ENCODE measurements around the gene UBE2H.
"Not testable (repeated sequence)": the region's sequence is repeated elsewhere in the genome, so short reads cannot be mapped to it uniquely, and the experiment has no call there.

Gene UBE2H

DNA sequence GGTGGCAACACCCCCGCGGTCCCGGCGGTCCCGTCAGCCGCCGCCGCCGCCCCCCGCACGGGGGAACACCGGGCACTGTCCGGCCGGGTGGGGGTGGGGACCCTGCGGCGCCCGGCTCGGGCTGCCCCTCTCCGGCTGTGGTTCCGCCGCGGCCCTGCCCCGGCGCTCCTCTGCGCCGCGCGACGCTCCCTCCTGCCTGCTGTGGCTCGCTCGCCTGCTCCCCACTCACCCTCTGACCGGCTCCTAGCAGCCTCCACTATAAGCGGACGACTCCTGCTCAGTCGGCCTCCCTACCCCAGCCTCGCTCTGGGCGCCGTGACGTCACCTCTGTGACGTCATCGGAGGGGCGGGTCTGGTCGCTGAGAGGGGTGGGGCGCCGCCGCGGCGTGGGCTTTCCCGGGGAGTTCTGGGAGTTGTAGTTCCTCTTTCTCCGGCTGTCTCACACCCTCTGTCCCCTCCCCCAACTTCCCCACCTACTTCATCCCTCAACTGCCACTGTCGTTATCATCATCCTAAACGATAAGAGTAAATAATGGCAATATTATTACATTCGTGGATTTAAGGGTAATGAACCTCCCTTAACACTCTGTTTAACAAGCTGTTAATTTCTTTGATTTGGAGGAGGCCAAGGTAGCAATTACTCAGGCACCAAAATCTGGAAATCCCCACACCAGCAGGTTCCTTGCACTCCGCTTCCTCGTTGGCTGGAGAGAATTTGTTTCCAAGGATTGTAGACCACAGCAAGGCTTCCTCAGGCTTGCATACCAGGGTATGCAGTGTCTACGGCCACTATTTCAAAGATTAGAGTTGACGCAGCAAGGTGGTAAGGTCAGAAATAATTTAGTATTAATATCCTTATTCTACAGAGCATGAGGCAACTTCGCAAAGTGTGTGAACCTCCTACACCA, at the start of gene UBE2H:
UBE2H (minus strand) TSS at position 308 of the 908 bp plus-strand sequence. CDS start 405 bp downstream, outside the sequence.
- peak; percentile 94 to 95 (median 95) for DNase-seq

DNA sequence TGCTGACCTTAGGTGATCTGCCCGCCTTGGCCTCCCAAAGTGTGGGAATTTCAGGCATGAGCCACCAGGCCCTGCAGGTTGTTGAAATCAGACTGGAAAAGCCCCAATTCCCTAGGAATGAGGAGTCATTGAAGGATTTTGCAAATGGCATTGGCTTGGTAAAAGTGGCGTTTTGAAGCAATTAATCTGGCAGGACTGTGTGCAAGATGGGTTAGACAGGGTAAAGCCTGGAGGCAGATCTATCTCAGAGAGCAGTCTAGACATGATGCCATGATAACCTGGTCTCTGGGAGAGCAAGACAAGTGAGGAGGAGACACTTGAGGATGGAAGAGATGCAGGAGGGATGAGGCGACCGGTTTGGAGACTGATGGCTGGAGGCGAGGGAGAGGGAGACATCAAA, 45.7 kb upstream of the UBE2H start:
- no peak for DNase-seq

DNA sequence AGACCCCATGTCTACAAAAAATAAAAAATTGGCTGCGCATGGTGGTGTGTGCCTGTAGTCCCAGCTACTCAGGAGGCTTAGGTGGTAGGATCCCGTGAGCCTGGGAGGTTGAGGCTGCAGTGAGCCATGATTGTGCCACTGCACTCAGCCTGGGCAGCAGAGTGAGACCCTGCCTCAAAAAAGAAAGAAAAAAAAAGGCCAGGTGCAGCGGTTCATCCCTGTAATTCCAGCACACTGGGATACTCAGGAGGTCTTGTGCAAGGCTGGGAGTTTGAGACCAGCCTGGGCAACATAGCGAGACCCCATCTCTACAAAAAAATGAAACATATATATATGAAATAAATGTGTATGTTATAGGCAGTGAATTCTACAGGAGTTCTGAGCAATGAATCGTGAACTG, 44.5 kb upstream of the UBE2H start:
- DNase-seq = no peak

DNA sequence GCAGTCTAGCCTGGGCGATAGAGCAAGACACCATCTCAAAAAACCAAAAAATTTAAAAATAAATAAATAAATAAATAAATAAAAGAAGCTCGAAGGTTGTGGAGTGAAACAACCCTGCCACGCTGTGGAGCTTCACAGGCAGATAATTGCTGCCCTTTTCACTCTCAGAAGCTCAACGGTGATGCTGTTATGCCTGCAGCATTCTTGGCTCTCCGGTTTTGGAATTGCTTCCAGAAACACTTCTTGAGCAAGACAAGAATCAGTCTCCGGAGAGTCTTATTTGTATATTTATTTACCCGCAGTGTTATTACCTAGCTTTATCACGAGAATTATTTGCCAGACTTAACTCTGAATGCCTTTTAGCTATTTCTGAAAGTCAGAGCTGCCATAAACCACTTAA, 40.5 kb upstream of the UBE2H start:
- no peak for DNase-seq

DNA sequence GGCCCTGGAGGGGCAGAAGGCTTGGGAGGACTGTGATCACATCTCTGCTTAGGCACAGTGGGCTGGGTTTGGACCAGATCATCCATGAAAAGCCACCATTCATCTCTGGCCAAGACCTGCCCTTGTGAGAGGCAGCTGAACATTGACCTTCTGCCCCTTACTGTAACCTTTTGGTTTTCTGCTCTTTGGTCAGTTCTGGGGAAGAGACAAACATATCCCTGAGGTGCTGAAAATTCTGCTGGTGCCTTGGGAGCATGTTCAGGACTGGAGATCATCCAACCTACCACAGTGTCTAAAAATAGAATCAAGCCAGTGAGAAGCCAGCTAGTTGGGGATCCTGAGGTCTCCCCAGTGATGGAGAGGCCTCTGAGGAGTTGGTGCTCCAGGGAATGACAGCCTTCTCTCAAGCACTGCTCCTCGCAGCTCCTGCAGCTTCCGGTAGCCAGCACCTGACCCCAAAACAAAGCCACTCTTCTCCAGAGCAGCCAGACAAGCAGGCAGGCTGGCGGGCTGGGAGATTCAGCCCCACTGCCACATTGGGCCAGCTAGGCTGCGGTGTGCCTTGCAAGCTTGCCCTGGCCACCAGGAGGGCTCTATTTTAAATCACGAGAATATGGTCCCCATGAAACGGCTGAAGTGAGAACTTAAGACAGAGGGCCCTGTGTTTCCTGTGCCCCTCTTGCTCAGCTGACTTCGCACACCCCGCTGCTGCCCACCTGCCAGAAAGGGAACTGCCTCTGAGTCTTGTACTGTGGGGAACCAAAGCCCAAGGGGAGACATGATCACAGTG, 37.8 kb upstream of the UBE2H start:
- no peak for DNase-seq

DNA sequence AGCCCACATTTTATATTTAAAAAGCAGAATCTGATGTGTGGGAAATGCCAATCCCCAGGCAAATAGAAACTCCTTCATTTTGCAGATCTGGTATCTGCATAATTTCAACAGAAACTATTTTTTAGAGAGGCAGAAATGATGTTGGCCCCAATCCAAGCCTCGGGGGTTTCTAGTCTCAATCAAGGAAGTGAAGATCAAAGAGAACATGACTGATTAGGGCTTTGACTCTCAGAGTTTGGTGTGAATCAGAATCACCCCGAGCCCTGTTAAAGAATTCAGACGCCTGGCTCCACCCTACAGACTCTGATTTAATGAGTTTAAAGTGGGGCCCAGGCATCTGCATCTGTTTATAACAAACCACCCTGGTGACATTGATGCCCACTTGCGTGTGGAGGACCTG, 36.7 kb upstream of the UBE2H start:
- DNase-seq = no peak

DNA sequence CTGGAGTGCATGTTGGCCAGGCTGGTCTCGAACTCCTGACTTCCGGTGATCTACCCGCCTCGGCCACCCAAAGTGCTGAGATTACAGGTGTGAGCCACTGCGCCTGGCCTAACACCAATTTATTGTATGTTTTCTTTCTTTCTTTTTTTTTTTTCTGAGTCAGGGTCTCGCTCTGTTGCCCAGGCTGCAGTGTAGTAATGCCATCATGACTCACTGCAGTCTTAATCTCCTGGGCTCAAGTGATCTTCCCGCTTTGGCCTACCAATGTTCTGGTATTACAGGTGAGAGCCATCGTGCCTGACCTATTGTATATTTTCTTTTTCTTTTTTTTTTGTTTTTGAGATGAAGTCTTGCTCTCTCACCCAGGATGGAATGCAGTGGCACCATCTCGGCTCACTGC, 33.8 kb upstream of the UBE2H start:
- no peak for DNase-seq

DNA sequence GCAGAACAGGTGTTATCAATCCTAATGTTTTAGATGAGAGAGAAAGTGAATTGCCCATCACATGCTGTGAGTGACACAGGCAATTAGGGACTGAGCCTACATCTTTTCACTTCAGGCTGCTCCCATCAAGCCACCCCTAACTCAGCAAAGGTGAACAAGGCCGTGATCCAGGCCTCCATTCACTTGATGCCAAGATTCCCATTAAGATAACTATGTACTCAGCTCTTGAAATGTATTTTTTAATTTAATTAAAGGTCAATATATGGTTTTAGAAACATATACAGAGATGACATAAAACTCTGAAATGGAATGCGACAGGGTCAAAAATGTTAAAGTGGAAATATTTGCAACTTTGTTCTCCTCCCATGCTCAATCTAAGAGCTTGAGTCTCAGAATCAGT, 27.9 kb upstream of the UBE2H start:
- DNase-seq = no peak

DNA sequence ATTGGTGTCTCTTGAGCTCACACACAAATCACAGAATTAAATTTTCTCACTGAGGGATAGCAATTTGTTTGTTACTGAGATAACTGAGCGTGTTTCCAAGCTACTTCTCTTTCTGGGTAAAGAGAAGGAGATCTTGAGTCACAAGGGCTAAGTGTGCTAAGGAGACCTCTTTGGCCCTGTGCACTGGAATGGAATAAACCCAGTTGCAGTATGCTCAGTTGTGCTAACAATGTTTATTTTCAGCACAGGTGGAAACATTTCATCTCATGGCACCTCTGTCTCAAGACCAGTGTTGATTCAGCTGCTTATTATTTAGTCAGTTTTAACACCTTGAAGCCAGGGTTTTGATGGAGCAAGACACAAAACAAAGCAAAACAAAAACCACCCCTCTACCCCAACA, 22.5 kb upstream of the UBE2H start:
- DNase-seq = peak in 2 of 3 experiments; percentile 11 to 69

DNA sequence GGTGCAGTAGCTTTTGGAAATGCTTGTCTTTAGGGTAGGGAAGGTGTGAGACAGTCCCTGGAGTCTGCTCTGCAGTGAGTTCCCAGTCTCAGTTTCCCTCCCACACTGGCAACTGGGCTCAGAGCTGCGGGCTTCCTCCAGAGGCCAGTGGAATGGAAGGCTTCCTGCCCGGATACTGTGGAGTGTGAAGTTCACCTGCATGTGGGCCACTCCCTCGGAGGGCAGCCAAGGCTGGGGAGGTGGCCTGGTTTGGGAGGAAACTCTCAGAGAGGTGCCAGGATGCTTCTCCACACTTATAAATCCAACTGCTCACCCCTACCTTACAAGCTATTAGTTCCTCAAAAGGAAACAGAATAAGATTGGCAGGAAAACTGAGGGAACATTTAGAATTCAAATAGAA, 18.1 kb upstream of the UBE2H start:
- no peak for DNase-seq

DNA sequence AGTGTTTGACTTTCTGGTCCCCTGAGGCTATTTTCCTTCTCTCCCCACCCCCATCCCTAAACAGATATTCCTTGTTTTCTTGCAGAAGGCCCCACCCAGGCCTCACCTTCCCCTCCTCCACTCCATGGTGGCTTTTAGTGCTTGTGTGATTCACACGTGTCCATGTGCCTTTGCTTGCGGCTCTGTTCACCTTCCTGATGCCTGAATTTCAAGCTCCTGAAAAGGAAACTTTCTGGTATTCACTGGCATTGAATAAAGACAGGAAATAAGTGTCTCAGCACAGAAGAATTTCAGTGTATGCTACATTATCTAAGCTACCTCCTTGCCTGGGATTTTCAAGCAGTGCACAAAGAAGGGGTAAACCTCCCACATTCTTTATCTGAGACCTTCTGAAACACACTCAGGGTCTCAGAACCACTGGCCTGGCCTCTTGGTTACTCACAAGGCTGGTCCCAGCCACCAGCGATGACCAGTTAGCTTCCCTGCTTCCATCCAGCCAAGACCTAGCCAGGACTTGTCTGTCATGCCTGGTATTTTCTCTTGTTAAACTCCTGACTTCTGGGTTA, 17.2 kb upstream of the UBE2H start:
- DNase-seq = peak in 2 of 3 experiments; percentile 16 to 55

DNA sequence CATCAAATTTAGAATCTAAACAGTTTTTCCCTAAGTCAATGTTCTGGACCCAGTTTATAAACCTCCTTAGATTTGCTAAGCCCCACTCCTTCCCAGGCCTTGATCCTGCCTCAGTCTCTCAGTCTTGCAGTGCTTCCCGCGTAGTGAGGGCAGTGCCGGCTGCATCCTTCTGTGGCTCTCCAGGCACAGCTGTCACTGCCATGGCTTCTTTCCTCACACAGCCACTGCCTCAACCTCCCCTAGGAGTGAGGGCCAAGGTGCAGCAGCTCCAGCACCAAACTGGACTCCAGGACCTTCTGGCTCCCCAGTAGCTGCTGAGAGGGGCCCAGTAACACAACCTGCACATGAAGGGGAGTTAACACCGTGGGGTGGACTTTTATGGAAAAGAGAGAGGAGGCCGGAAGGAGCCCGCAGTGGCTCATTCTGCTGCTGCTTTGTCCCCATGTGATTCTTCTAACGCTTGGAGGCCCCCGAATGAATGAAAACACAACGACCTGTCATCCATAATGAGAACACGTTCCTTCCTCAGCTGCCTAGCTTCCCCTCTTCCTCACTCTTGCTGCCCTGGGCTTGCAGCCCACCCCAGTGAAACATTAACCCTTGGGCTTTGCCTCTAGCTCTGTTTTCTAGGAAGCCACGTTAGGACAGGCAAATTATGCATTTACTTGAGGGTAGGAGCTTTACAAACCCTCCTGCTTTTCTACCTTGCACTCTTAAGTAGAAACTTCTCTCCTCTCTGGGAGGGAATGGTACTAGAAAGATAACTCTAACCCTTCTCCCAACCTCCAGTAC, 16.0 kb upstream of the UBE2H start:
- no peak for DNase-seq

DNA sequence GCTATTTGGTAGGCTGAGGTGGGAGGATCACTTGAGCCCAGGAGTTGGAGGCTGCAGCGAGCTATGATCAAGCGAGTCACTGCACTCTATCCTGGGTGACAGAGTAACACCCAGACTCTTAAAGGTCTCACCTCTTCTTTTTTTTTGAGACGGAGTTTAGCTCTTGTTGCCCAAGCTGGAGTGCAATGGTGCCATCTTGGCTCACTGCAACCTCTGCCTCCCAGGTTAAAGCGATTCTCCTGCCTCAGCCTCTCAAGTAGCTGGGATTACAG, 7.4 kb upstream of the UBE2H start:
- DNase-seq = not testable (repeated sequence)

DNA sequence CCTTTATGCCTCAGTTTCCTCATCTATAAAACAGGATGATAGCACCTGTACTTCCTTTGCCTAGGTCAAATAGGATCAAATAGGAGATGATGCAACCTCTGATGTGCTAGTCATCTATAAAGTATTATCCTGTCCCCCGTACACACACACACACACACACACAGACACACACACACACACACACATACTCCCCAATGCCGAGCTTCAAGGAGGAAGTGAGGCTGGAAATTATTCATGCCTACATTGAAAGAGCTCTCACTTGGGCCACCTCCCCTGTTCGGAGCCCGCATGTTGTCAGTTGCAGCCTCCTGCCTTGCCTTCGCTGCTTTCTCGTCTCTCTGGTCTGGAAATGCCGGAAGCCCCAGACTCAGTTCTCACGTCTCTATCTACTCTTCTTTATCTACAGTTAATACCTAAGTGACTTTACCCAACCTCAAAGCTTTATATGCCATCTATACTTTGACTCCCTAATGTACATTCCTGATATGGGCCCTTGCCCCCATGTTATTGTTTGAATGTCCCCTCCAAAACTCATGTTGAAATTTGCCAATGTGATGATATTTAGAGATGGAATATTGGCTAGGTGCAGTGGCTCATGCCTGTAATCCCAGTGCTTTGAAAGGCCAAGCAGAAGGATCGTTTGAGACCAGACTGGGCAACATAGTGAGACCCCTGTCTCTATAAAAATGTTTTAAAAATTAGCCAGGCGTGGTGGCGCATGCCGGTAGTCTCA, 6.9 kb upstream of the UBE2H start:
- no peak for DNase-seq

DNA sequence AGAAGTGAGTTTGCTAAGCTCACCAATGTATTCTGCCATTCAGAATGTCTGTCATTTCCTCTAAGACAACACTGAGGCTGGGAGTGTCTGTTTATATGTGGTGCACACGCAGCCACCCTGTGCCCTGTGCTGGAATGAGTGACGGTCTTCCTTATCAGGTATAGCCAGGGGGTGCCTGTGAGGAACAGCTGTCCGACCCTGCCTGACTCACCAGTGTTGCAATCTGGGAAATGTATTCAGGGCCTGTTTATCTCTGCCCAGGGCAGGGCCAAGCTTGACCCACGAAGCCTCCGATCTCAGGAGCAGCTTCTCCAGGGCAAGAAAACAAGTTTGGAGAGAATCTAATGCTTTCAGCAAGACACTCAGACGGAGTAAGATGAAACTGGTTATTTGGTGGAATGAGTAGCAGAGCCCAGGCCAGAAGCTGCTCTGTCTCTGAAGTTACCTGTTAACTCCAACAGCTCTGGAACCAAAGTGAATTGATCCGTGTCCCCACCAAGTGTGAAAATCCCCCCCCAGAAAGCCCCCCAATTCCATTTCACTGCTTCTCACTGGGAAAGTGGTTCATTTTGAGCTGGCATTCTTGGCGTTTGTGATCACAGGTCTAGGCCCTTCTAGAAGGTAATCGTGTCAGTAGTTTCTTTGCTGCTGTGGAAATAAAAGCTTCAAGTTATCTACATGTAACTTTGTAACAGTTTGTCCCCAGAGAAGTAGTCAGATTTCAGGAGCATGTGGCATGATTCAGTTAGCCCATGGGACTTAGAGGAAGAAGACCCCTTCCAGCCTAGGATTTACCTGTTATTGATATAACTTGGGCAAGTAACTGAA, 6.1 kb upstream of the UBE2H start:
- no peak for DNase-seq

DNA sequence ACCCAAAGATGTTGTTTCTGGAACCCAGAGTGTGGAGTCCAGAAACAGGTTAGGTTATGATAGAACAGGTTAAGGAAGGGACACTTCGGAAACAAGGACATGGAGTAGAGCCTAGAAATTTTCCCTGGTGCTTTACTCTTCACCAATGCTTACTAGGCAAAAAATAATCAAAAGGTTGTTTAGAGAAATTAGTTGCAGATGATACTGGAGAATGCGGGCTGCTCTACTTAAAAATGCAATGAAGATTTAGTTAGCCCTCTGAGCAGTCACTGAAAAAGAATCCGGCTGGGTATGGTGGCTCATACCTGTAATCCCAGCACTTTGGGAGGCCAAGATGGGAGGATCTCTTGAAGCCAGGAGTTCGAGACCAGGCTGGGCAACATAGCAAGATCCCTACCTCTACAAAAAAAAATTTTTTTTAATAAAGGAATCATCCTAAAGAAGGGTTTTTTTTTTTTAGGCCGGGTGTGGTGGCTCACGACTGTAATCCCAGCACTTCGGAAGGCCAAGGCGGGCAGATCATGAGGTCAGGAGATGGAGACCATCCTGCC, 3.3 kb upstream of the UBE2H start:
- no peak for DNase-seq

DNA sequence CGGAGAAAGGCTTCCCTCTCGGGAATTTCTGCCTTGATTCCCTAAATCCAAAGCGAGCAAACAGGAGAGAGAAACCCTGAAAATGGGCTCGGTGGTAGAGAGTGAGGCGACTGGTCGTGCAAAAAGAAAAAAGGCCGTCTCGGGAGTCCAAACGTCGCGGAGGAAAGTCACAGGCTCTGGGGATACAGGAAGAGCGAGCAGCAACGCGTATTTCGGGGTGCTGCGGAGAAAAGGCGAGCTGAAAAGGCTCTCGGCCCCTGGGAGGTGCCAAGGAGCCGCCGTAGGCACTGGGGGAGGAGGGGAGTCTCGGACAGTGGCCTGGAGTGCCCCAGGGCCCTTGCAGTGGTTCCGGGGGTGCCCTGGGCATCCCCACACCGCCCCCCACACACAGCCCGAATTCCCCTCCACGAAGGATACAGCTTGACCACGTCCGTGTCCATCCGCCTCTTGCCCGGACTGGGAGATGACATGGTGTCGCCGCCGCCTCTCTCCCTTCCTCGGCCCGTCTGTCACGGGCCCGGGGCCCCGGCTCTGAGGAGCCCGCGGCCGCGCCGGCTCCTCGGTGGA, 591 bp downstream of the UBE2H start:
- peak in 2 of 3 experiments; percentile 71 to 84 for DNase-seq

DNA sequence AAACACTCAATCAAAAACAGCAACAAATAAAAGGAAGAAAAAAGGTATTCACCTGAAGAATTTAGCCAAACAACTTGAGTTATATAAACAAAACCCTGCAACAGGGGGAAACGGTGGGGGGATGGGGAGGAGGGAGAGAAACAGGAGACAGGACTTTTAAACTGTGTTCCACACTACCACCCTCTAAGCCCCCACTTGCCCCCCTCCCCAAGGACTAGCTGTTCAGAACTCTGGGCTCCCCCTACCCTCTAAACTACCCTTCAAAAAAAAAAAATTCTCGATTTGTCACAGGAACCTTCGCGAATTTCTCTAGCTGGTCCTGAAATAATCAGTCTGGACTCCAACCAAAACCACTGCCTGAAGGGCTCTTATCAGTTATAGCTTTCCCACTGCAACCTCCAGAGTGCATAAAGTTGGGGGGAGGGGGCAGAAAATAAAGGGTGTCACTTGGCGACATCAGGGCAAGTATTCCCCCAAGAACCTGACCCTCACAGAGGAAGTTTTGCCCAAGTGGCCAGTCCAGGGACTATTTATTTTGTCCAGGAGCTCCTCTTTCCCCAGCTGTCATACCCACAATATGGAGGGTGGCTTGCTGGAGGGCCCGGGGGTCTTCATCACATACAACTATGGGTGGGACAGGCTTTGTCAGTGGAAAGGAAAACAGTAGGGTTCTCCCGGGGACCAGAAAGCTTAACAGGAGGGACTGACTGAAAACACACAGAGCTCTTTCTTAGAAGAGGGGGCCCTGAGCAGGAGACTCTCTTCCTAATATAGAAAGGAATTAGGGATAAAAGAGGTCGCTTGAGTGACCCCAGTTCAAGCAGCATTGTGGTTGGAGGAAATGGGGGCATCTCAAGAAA, 1.3 kb downstream of the UBE2H start:
- peak in 2 of 3 experiments; percentile 39 to 60 for DNase-seq

DNA sequence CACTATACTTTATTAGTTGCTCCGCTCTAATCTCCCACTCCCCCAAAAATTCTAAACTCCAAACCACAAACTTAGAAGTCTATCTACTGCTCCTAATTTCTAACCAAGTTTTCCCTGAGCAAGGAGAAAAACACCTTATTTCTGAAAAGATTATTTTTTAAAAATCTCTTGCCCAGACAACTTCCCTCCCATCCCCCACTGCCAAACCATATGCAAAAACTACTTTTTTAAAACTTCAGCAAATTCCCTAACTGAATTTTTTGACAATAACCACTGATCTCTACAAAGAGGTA, 1.9 kb downstream of the UBE2H start:
- no peak for DNase-seq

All from NCI-H1417 (cell line).